WI38 (cell line): ENCODE results near the gene G6PC1.
"Not testable (repeated sequence)": the region's sequence is repeated elsewhere in the genome, so short reads cannot be mapped to it uniquely, and the experiment has no call there.

ENCODE experiments used
- H3K4me3 ChIP-seq: 2 replicates; pipeline ENCODE4 v1.5.1; 2011; ENCODE audit warnings: low read depth, mild to moderate bottlenecking, control low read depth, low read length
- CTCF ChIP-seq: IDR thresholded peaks from 2 replicates; pipeline ENCODE4 v1.5.1; 2012; ENCODE audit warnings: low read depth, mild to moderate bottlenecking, control low read depth, low read length

The G6PC1 gene

GRCh38 chr17:42901535-42902229, 1.1 kb downstream of the G6PC1 start:
- no peak for TF ChIP-seq CTCF

GRCh38 chr17:42904110-42904469, 3.5 kb downstream of the G6PC1 start:
- H3K4me3 ChIP-seq = no peak overlapping the region
- TF ChIP-seq CTCF = no peak

More at GRCh38 chr17:42901535-42902229, 1.1 kb downstream of the G6PC1 start:
- no peak overlapping the region for H3K4me3 ChIP-seq

GRCh38 chr17:42906772-42907446, 6.3 kb downstream of the G6PC1 start:
- H3K4me3 ChIP-seq = no peak overlapping the region
- no peak for TF ChIP-seq CTCF

GRCh38 chr17:42908872-42909700, 8.5 kb downstream of the G6PC1 start:
- no peak for TF ChIP-seq CTCF
- no peak overlapping the region for H3K4me3 ChIP-seq

- no peak overlapping the region for H3K4me3 ChIP-seq
- no peak for TF ChIP-seq CTCF
Measured at GRCh38 chr17:42913522-42913921, 12.9 kb downstream of the G6PC1 start.

GRCh38 chr17:42913981-42914617, 13.5 kb downstream of the G6PC1 start:
- H3K4me3 ChIP-seq = no peak overlapping the region
- no peak for TF ChIP-seq CTCF

- H3K4me3 ChIP-seq = not testable (repeated sequence)
Measured at GRCh38 chr17:42915288-42915687, 14.7 kb downstream of the G6PC1 start.

GRCh38 chr17:42916388-42917235, 16.0 kb downstream of the G6PC1 start:
- not testable (repeated sequence) for H3K4me3 ChIP-seq
